ENCODE results near the gene PPP2CA.
"Not testable (repeated sequence)": the region's sequence is repeated elsewhere in the genome, so short reads cannot be mapped to it uniquely, and the experiment has no call there.

Gene PPP2CA

DNA sequence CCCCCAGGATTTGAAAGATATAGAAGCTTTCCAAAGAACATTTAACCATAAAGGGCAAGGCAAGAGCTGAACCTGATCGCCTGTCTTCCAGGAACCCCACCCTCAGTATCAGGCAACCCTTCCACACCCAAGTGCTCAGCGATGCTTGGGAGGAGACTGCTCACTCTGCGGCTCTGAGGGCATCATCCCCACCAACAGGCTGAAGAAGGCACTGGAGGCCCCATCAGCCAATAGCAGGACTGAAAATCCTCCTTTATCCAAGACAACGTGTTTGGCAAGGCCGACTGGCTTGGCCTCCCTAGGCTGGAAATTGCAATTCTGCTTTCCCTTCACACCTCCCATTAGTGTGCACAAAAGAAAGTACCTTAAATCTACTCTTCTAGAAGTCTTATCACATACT, 1.4 kb upstream of the PPP2CA start:
- no peaks in the 10 kb centered on the region for H3K36me3 ChIP-seq (ENCODE audit: control insufficient read depth, insufficient read depth, low read length)
- no peak for DNase-seq (ENCODE audit: extremely low read depth, insufficient read length)
- H3K4me3 ChIP-seq (replicated peaks; ENCODE audit: low read depth, low read length): peak overlapping the region; percentile 98
- no peaks in the 10 kb centered on the region for H3K27me3 ChIP-seq (replicated peaks; ENCODE audit: control insufficient read depth, insufficient read depth, low read length)
- TF ChIP-seq, protein P1, sequence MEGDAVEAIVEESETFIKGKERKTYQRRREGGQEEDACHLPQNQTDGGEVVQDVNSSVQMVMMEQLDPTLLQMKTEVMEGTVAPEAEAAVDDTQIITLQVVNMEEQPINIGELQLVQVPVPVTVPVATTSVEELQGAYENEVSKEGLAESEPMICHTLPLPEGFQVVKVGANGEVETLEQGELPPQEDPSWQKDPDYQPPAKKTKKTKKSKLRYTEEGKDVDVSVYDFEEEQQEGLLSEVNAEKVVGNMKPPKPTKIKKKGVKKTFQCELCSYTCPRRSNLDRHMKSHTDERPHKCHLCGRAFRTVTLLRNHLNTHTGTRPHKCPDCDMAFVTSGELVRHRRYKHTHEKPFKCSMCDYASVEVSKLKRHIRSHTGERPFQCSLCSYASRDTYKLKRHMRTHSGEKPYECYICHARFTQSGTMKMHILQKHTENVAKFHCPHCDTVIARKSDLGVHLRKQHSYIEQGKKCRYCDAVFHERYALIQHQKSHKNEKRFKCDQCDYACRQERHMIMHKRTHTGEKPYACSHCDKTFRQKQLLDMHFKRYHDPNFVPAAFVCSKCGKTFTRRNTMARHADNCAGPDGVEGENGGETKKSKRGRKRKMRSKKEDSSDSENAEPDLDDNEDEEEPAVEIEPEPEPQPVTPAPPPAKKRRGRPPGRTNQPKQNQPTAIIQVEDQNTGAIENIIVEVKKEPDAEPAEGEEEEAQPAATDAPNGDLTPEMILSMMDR (IDR thresholded peaks at IDR 0.05; ENCODE audit: insufficient read depth, low read length, poor library complexity, severe bottlenecking): no peak

DNA sequence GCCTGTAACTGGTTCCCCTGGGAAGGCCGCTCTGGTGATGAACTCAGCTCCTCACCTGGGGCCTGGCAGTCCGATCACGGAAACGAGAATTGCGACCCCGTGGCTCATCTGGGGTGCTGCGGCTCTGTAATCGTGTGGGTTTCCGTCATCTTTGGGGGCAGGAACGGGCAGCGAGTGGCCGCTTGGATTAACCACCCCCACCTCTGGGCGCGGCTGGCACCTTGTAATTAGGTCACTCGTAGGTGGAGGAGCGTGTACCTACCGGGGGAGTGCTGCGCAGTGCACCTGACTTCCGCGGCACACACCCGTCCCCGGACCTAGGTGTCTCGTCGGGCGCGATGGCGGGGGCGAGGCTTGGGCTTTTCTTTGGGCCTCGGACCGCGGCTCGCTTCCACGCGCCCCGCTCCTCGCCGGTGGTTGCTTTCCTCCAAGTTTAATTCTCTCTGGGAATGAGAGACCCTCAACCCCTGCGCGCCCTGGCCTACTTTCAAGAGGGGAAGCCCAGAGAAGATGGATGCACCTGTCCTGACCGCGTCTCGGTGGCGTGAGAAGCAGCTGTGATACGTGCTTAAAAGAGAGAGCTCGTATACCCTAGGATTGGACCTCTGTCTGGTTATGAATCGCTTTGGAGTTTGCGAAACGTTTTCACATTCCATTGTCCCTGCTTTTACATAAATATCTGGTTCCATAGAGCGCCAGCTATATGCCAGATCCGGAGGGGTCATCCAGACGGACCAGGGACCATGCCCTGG, 744 bp upstream of the PPP2CA start:
- DNase-seq (ENCODE audit: extremely low read depth, insufficient read length): no peak
- no peaks in the 10 kb centered on the region for H3K36me3 ChIP-seq (ENCODE audit: control insufficient read depth, insufficient read depth, low read length)
- peak overlapping the region; percentile 98 for H3K4me3 ChIP-seq (replicated peaks; ENCODE audit: low read depth, low read length)
- TF ChIP-seq, protein P1 (IDR thresholded peaks at IDR 0.05; ENCODE audit: insufficient read depth, low read length, poor library complexity, severe bottlenecking): no peak
- H3K27me3 ChIP-seq (replicated peaks; ENCODE audit: control insufficient read depth, insufficient read depth, low read length): no peaks in the 10 kb centered on the region

DNA sequence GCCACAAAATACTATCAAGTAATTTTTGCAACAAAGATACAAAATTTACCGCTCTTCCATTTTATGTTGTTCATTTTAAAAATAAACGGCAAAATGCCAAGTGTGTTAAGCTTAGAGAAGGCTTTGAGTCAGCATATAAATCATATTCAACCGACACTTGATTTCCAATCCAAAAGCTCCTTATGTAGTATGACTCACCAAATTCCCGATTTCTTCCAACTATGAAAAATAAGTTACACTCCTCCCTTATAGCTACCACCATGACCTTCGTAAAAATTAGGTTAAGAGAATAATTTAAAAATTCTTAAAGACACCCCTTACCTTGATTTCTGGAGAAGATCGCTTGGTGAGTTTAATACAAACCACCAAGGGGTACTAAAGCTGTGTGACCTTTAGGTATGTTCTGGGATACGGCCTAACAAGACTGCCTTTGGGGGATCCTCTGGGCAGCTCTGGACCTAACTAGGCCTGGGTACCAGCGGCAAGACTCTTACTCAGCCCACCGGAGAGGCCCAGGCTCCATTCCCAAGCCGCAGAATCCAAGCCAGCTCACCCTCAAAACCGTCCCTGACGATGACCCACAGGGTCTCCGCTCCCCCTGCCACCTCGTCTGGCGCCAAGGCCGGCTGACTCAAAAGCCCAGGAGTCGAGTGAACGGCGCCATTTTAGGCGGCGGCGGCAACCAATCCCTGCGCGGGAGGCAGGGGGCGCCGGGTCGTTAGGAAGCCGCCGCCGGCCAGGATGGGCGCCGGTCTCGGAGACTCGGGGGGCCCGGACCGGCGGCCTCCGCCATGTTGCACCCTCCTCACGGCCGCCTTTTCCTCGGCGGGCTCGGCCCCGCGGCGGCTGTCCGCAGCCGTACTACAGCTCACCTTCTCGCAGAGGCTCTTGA, 739 bp downstream of the PPP2CA start:
- no peaks in the 10 kb centered on the region for H3K36me3 ChIP-seq (ENCODE audit: control insufficient read depth, insufficient read depth, low read length)

DNA sequence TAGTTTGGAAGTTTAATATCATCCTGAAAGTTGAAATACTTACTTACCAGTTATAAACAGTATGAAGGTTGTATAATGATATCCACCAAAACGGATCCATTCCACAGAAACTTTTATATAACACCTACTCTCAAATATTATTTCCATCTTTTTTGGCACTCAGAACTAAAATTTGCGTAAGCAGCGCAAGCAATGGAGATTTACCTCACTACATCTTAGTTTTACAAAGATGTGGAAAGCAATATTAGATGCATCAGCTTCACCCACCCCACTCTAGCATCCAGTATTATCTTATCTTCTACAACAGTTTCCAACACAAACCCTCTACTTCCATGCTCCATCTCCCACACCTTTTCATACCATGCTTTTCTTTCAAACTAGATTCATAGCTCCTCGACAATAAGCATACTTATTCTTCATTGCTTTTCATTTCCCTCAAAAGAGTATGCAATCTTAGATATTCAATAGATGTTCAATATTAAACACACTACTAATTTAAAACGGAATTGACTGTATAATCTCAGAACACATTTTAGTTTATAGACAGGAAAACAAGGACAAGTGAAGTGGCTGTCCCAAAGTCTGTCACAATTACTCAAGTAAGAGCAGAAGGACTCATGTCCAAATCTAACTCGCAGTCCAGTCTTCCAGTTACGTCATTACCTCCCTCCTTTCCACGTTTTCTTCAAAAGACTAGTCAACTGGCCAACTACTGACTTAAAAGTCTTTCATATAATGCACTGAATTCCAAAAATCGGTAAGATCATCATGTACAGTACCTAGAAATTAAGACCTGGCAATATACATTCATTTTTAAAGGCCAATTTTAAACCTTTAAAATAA, 2.2 kb downstream of the PPP2CA start:
- no peak for DNase-seq (ENCODE audit: extremely low read depth, insufficient read length)
- Histone ChIP-seq H3K36me3 (ENCODE audit: control insufficient read depth, insufficient read depth, low read length) (no peaks in the 10 kb centered on the region), H3K27me3 (replicated peaks; ENCODE audit: control insufficient read depth, insufficient read depth, low read length) (no peaks in the 10 kb centered on the region), H3K4me3 (replicated peaks; ENCODE audit: low read depth, low read length) (peak overlapping the region; percentile 98)
- TF ChIP-seq, protein P1 (IDR thresholded peaks at IDR 0.05; ENCODE audit: insufficient read depth, low read length, poor library complexity, severe bottlenecking): no peak

More for the DNA sequence above, 739 bp downstream of the PPP2CA start:
- Histone ChIP-seq H3K27me3 (replicated peaks; ENCODE audit: control insufficient read depth, insufficient read depth, low read length) (no peaks in the 10 kb centered on the region), H3K4me3 (replicated peaks; ENCODE audit: low read depth, low read length) (peak overlapping the region; percentile 98)
- peak; percentile 81 for DNase-seq (ENCODE audit: extremely low read depth, insufficient read length)
- TF ChIP-seq, protein P1 (IDR thresholded peaks at IDR 0.05; ENCODE audit: insufficient read depth, low read length, poor library complexity, severe bottlenecking): peak; percentile 29

DNA sequence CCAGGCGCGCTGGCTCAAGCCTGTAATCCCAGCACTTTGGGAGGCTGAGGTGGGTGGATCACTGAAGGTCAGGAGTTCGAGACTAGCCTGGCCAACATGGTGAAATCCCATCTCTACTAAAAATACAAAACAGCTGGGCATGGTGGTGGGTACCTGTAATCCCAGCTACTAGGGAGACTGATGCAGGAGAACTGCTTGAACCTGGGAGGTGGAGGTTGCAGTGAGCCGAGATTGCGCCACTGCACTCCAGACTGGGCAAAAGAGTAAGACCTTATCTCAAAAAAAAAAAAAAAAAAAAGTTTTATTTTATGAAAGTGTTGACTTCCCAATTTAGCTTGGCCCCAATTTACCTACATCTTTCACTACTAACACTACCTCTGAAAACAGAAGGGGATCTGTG, 4.2 kb downstream of the PPP2CA start:
- H3K4me3 ChIP-seq (replicated peaks; ENCODE audit: low read depth, low read length); H3K36me3 ChIP-seq (ENCODE audit: control insufficient read depth, insufficient read depth, low read length); H3K27me3 ChIP-seq (replicated peaks; ENCODE audit: control insufficient read depth, insufficient read depth, low read length); DNase-seq (ENCODE audit: extremely low read depth, insufficient read length): not testable (repeated sequence)

All from GM06990 (cell line).